Activated gamma-delta T cell treated with anti-CD3 and anti-CD28 coated beads, Interleukin-2, amount 50 U/mL, for 16 hours (primary cell): ENCODE data around the gene COQ4.
"Not testable (repeated sequence)": the region's sequence is repeated elsewhere in the genome, so short reads cannot be mapped to it uniquely, and the experiment has no call there.

Experiments
- DNase-seq: peaks from one replicate; pipeline ENCODE4 v3.0.0-alpha.2; 2020; ENCODE audit warnings: low read depth

Gene COQ4

DNA sequence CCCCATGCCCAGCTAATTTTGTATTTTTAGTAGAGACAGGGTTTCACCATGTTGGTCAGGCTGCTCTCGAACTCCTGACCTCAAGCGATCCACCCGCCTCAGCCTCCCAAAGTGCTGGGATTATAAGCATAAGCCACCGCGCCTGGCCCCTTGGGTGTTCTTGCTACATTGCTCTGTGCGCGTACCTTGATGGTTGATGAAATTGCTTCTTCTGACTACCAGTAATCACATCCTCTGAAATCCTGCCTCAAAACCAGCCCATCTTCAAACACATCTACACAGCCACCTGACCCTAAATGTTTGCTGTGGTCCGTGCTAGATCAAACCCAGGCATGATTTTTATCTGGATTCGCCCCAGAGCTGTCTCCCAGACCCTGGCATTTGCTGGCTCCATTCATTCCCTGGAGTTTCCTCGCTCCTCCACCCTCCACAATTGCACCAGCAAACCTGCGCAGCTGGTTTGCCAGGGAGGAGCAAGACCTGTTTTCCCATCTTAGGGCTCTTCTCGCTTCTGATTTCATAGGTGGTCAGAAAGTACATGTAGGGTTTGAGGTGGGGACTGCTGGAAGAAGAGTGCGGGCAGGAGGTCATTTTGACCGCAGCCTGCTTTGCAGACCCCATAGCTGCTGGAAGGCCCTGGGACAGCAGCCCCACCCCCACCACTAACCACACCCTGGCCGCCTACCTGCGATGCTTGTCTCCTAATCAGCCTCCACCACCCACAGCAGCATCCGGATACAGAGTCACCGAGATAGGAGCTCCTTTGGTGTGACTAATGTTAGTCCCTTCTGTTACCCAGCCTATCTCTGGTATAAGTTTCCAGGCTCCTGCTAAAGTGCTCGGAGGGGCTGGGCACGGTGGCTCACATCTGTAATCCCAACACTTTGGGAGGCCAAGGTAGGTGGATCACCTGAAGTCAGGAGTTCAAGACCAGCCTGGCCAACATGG, 23.8 kb upstream of the COQ4 start:
- no peak for DNase-seq

DNA sequence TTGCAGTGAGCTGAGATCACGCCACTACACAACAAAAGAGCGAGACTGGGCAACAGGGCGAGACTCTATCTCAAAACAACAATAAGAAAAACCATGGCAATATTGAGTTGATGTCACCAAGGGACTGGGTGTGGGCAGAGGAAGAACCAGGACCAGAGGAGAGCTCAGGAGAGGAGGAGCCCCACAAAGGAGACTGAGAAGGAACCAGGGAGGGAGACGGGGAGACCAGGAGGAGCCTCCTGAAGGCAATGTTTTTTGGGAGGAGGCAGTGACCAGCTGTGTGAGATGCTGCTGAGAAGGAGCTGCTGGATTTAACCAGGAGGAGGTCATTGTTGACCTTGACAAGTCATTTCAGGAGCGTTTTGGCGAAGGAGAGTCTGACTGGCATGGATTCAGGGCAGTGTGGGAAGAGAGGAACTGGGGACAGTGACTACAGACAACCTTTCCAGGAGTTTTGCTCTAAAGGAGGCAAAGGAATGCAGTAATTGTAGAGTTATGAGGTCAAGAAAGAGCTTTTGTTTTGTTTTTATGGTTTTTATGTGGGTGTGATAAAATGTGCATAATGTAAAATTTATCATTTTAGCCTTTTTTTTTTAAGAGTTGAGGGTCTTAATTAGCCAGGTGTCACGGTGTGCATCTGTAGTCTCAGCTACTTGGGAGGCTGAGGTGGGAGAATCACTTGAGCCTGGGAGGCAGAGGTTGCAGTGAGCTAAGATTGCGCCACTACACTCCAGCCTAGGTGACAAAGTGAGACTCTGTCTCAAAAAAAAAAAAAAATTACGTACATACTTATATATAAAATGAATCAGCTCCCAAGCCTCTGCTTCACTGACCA, 18.3 kb upstream of the COQ4 start:
- no peak for DNase-seq

DNA sequence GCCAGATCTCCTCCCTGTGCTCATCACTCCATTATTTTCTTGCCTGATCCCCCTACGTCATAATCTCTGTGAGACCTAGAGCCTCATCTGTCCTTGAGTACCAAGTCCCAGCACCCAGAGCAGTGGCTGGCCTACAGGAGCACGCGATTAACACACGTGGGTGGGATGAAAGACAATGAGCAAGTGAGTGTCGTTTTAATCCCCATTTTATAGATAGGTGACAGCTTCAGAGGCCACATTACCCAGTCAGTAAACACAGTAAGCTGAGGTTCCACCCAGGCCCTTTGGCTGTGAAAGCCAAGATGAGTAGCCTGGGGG, 17.7 kb upstream of the COQ4 start:
- DNase-seq, result no peak

DNA sequence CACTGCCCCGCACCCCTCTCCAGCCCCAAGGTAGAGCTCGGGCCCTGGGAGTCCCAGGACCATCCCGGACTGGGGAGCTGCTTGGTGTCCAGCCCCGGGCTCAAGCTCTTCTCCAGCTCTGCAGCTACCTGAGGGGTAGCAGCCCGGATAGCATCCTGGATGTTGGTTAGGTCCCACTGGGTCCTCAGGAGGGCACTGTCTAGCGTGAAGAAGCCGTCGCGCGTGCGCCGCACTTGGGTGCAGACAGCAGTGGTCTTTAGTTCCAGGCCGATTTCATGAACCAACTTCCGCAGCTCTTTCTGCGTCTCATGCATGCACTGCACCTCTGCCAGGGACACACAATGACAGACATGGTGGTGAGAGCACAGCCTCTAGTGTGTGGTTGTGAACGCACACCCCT, 13.1 kb upstream of the COQ4 start:
- DNase-seq, result no peak

DNA sequence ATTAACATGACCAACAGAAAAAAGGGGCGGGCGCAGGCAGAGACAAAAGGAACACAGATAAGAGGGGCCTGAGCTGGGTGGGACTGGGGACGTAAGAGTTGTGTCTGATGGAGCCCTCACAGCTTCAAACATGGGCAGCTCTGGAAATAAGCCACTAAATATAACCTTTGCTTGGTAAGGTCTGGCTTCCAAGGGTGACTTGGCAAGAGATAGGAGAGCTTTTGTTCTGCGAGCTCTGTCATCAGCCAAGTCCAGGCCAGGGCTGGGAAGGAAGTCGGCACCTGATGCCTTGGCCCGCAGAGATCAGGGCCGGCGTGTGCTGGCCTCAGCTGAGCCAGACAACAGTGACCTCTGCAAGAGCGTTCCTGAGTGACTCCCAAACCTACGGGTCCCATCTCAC, 12.2 kb upstream of the COQ4 start:
- no peak for DNase-seq

DNA sequence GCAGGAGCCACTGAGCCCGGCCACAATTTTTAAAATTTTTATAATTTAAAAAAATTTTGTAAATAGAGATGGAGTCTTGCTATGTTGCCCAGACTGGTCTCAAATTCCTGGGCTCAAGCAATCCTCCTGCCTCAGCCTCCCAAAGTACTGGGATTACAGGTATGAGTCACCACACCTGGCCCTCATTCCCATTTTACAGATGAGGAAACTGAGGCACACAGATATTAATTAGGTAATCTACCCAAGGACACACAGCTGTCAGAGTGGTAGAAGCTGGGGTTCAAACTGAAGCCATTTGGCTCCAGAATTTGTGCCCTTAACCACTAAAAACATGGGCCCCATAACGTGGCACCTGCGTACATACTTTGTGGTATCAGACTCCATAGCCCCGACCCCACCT, 7.9 kb upstream of the COQ4 start:
- no peak for DNase-seq

DNA sequence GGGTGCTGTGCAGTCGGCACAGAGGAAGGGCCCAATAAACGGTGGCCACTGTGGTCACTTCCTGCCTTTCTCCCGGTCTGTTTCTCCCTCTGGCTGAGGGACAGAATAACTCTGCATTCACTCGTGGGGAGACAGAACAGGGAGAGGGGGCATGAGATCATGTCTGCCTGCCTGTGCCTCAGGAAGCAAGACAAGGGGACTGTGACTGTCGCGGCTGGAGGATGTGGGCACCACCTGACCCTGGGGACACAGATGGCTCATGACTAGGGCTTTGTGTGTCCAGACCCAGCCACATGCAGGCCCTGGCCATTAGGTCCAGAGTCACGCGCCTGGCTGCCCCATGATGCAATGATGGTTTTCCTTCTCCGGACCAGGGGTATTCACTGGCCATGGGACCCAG, 6.2 kb upstream of the COQ4 start:
- no peak for DNase-seq

DNA sequence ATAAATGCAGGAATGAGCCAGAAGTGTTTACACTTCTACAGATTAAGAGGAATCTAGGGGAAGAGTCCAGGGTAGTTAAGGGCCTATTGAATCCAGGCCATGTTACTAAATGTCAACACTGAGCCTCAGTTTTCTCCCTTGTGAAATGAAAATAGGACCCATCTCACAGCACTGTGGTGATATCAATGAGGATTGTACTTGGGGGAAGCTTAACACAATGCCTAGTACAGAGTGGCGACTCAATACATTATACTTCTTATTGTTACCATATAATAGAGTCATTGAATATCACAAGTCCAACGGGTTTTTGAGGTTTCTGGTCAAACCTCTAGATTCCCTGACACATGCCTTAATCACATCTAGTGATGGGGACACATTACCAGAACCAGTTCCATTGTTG, 5.0 kb upstream of the COQ4 start:
- no peak for DNase-seq

DNA sequence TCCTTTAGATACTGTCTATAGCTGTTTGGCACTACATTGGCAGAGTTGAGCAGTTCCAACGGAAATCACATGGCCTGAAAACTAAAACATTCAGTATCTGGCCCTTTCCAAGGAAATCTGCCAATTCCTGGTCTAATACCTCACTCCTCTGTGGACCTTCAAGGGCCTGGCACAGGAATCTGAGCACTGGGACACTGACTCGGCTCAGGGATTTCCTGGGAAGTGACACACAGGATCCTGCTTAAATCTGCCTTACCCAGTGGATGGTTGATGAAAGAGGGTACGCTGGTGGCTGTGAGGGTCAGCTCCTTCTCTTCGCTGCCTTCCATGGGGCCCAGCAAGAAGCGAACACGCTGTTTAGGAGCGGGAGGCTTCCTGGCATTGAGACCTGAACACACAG, 1.3 kb upstream of the COQ4 start:
- DNase-seq, result no peak

DNA sequence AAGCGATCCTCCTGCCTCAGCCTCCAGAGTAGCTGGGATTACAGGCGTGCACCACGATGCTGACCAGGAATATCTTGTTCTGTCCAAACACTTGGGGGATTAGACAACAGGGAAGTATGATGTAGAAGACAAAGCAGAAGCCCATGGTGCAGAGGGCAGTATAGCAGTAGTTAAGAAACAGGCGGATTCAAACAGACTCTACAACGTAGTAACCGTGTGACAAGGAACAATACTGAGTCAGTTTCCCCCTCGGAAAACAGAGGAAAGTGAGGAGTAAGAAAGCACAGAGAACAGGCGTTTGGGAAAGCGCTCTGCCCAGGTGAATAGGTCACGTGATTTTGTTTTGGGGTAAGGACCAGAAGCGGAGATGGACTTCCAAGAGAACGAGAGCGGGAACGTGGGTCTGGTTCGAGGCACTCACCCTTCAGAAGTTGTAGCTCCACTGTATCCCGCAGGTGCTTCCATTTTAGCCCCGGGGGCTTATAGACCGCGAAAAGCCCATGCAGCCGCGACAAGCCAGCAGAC, 698 bp upstream of the COQ4 start:
- no peak for DNase-seq

DNA sequence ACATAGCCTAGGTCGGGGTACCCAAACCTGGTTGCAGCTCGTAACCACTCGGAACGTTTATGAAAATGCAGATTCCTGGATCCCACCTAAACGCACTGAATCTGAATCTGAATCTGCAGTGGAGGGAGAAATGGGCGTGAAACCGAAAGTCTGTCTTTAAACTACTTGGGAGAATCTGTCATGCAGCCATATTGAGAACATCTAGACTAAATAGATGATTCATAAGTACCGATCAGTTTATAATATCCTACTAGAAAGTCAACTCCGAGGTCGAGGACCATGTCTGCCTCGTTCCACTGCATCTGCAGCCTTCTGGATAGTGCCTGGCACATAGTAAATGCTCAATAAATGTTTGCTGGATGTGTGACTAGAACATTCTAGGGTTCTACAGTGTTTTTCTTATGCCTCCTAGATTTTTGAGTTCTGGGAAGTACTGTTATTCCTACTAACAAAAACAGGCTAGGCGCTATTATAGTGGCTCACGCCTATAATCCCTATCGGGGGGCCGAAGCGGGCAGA, 632 bp downstream of the COQ4 start:
- DNase-seq, result no peak

DNA sequence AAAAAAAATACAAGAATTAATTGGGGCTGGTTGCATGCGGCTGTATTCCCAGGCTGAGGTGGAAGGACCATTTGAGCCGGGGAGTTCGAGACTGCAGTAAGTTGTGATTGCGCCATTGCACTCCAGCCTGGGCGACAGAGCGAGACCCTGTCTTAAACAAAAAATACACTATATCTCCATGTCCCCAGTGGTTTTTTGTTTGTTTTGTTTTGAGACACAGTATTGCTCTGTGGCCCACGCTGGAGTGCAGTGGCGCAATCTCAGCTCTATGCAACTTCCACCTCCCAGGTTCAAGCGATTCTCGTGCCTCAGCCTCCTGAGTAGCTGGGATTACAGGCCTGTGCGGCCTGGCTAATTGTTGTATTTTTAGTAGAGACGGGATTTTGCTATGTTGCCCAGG, 1.2 kb downstream of the COQ4 start:
- DNase-seq, result no peak

DNA sequence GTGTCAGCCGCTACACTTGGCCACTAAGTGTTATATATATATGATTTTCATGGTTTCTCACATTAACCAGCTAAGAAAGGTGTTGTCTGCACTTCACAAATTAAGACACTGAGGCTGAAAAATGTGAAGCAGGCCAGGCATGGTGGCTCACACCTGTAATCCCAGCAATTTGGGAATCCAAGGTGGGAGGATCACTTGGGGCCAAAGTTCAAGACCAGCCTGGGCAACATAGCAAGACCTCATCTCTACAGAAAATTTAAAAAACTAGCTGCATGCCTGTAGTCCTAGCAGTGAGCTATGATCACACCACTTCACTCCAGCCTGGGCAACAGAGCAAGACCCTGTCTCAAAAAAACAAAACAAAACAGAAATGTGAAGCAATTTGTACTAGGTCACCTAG, 1.8 kb downstream of the COQ4 start:
- no peak for DNase-seq

DNA sequence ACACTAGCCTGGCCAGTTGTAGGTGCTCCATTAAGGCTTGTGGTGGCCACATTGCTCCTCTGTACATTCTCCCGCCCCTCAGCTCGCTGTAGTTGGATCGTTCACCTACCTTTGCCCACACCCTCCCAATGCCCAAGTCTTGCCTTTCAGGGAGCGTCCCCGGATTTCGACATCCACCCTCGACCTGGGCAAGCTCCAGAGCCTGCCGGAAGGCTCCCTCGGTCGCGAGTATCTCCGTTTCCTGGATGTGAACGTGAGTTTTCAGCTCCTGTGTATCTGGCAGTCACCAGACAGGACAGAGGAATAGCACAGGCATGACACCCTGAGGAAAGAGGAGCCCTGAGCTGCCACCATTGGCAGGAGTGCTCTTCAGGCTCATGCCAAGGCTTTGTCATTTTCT, 3.0 kb downstream of the COQ4 start:
- no peak for DNase-seq

DNA sequence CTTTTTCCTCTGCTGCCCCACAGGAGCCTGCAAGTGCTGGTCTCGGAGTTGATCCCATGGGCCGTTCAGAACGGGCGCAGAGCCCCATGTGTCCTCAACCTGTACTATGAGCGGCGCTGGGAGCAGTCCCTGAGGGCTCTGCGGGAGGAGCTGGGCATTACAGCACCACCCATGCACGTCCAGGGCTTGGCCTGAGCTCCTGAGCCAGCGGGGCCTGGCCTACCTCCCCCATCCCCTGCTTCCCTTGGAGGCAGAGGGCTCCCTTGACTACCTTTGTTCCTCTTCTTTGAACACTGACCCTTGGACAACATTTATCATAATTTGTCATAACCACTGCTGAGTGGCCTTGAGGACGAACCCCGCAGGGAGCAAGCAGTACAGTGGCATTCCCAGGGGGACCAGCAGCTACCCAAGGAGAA, 10.8 kb downstream of the COQ4 start:
- DNase-seq, result no peak

DNA sequence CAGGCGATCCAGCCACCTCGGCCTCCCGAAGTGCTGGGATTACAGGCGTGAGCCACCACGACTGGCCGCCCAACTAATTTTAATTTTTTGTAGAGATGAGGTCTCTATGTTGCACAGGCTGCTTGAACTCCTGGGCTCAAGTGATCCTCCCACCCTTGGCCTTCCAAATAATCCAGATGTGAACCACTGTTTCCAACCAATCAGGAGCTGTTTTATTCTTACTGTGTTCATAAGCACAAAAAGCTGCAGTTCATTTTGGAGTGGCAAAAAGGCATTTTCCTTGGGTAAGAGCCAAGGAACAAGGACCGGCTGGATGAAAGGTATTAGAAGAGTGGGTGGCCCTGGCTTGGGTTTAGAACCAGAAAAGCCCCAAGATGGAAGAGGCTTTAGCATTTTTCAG, 12.5 kb downstream of the COQ4 start:
- DNase-seq, result no peak

DNA sequence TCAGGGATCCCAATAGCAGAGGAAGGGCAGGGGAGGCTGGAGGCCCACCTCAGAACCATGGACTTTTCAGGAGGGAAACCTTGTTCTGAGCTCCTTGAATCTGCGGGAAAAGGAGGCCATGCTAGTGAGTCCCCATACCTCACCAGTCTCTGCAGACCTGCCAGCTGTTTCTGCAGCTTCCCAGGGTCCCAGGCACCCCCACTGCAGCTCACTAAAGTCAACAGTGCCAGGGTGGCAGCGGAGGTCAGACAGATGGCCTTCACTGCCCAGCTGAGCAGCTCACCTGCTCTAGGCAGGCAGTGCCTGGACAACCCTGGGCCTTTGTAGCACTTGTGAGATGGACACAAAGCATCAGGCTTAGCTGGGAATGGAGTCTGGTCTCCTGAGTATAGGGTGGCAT, 13.3 kb downstream of the COQ4 start:
- DNase-seq, result no peak

DNA sequence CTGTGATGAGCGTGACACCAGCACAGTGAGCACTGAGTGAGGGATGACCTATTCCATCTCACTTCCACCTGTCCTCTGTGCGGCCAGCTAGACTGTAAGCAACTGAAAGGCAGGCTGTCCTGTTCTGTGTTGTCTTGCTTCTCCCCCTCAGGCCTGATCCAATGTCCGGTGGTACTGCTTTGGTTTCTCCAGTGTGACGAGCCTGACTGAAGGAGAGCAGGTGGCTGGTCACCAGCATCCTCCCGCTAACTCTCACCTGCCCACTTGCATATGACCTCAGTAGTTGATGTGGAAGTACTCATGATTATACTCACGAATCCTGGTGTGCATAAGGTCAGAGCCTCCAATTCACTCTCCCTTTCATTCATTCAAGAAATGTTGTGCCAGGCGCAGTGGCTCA, 15.3 kb downstream of the COQ4 start:
- DNase-seq, result no peak

DNA sequence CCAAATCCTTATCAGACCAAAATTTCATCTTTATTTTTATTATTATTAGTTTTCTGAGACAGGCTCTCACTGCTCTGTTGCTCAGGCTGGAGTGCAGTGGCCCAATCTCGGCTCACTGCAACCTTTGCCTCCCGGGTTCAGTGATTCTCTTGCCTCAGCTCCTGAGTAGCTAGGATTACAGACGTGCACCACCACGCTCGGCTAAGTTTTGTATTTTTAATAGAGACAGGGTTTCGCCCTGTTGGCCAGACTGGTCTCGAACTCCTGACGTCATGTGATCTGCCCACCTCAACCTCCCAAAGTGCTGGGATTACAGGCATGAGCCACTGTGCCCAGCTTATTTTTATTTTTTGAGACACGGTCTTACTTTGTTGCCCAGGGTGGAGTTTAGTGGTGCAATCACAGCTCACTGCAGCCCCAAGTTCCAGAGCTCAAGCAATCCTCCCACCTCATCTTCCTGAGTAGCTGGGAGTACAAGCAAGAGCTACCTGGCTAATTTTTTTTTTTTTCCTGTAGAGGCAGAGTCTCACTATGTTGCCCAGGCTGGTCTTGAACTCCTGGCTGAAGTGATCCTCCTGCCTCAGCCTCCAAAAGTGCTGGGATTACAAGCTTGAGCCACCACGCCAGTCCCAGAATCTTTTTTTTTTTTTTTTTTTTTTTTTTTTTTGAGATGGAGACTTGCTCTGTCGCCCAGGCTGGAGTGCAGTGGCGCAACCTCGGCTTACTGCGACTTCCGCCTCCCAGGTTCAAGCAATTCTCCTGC, 16.4 kb downstream of the COQ4 start:
- not testable (repeated sequence) for DNase-seq

DNA sequence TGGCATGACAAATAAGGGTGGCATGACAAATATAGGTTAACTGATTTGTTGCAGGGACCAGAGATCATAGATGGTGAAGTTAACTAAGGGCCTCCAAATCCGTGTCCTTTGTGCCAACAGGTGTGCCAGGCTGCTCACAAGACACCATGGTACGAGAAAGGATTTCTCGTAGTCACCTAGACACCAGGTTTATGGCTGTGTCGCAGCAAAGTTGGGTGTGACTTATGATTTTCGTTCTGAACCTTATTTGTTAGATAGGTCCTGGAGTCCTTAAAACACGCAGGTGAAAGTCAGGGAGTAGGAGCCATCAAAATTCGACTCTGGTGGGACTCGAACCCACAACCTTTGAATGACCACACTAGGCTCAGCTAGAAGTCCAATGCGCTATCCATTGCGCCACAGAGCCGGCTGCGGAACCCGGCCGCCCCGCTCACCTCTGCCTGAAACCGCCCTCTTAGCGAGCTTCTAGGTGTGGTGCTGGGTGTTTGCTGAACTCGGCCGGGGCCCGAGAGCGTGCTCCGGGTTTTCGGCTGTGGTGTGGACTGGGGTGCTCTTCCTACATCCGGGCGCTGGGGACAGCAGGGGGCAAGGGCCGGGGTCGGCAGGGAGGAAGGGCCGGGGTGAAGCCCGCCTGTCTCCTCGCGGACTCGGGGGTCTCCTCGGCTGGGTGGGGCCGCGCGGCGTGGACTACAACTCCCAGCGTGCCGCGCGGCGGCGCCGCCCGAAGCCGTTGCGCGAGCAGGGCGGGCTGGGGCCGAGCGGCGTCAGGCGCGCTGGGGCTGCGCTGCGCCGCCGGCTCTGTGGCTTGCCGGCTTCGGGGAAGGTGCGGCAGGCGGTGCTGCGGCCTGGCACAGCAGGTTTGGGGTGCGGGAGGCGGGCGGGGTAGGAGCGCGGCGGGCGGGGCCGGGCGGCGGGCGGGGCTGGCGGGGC, 17.4 kb downstream of the COQ4 start, which contains the start of gene SLC27A4:
SLC27A4 (plus strand) TSS at position 767 of the 930 bp plus-strand sequence. CDS start 2,606 bp downstream, outside the sequence.
- DNase-seq, result peak; percentile 65
